GM18951 (cell line): Measurements from ENCODE around the gene CHRD.
"Not testable (repeated sequence)": the region's sequence is repeated elsewhere in the genome, so short reads cannot be mapped to it uniquely, and the experiment has no call there.

Experiments used
- POLR2A ChIP-seq: IDR thresholded peaks from 4 replicates; pipeline ENCODE4 v1.6.1; 2011; ENCODE audit warnings: mild to moderate bottlenecking; ENCODE audit not compliant: insufficient read length, insufficient read depth; ENCODE audit errors: extremely low read depth
- in situ Hi-C: fragments of 300-500 bp; cut with MboI; formaldehyde crosslinking; loops from one replicate; pipeline ENCODE4 v1.12.0; 2022; ENCODE audit warnings: low sequenced_read_pairs, mixed read lengths, inconsistent platforms; ENCODE audit not compliant: unreplicated experiment

CHRD gene

DNA sequence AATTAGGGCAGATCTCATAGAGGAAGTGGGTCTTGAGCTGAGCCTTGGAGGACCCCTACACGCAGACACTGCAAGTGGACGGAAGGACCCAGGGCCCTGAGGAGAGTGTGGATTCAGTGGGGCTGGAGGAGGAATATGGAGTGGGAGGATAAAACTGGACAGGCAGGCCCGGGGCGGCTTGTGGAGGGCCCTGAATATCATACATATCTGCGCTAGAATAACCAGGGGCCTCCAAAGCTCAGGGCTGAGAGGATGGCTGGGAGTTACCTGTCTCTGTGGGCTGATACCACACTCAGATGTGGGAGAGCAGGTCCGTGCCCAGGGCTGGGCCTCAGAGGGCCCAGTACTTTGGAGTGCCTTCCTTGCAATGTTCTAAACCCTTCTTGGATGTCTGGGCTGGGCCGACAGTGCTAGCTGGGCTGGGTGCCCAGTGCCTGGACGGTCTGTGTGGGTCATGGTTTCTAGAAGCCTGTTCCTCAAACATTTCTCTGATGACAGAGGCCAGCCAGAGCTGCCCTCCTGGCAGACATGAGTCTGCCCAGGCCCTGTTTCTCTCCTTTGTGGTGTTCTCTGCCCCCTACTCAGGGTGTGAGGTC, 29.6 kb downstream of the CHRD start:
- in situ Hi-C loops = no loop called here
- TF ChIP-seq POLR2A = no peak

DNA sequence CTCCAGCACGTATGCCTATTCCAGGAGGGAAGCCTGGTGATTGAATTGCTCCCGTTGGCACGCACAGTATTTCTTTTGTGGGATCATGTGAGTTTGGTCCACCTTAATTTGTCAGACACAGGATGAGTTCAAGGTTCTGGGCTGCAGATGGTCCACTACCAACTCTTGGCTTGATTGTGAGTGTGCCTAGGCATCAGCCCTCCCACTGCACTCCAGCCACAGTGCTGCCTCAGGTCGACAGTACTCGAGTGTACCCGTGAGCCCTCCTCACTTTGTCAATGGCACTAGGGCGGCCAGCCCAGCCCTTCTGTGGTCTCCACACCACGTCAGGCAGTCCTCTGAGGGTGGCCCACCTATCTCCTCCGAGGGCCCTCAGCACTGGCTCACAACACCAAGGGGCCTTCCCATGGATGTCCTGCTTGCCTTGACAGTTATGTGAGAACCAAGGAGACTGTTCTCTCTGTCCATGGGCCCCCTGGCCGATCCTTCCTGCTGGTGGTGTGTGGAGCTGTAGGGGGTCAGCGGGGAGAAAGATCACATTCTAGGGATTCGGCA, 30.2 kb downstream of the CHRD start:
- in situ Hi-C loops = no loop called here

DNA sequence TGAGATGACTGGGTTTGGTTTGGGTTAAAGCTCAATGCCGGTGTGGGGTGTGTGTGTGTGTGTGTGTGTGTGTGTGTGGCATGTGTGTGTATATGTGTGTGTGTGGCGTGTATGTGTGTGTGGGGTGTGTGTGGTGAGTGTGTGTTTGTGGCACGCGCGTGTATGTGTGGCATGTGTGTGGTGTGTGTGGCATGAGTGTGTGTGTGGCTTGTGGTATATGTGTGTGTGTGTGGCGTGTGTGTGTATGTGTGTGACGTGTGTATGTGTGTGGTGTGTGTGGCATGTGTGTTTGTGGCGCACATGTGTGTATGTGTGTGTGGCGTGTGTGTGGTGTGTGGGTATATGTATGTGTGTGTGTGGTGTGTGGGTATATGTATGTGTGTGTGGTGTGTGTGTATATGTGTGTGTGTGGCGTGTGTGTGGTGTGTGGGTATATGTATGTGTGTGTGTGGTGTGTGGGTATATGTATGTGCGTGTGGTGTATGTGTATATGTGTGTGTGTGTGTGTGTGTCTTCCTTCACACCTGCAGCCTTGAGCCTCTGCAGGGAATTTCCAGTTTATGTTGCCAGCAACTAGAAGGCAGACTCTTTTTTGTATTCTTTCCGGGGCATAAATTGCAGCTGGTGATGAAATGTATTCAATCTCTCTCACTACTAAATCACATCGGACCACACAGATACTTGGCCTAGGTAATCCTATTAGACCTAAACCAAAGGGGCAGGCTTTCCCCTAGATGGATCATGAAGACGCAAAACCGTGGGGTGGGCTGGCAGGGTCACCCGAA, 34.8 kb downstream of the CHRD start:
- in situ Hi-C loops = no loop called here
- TF ChIP-seq POLR2A = no peak

More for the DNA sequence above, 30.2 kb downstream of the CHRD start:
- no peak for TF ChIP-seq POLR2A

DNA sequence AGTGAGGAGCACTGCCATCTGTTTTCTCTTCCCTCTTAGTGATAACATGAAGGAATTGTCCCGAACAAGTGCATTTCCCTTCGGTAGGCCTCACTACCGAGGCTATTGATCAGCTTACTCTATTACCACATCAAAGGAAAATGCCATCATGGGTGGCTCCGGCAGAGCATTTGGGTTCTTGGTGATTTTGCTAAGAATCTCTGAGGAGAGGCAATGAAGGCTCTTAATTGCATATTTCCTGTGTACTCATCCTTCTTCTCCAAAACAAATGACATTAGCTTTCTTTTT, 35.3 kb downstream of the CHRD start:
- in situ Hi-C loops = no loop called here
- TF ChIP-seq POLR2A = no peak

DNA sequence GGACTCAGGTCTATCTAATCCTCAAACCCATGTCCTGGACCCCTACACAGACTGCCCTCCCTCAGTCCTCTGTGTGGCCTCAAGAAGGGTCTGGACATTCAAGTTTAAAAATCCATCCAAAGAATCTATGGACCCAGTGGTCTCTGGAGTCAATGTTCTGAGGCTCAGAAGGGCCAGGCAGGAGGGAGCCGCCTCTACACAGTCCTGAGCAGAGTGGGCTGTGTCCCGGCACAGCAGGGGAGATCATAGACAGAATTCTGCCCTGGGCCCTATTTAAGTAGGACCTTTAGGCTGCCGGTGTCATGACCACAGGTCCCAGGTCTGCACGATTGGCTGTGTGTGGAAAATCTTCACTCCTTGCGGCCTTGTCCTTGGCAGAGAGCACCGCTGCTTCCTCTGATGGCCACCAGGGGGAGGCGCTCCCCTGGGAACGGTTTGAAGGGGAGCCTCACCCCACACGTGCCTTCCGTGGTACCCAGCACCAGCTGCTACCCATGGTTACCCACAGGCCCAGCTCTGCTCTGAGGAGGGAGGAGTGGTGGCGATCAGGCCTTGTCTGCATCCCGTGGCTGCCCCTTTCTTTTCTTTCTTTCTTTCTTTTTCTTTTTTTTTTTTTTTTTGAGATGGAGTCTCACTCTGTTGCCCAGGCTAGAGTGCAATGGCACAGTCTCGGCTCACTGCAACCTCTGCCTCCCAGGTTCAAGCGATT, 37.9 kb downstream of the CHRD start:
- in situ Hi-C loops = no loop called here
- TF ChIP-seq POLR2A = no peak

DNA sequence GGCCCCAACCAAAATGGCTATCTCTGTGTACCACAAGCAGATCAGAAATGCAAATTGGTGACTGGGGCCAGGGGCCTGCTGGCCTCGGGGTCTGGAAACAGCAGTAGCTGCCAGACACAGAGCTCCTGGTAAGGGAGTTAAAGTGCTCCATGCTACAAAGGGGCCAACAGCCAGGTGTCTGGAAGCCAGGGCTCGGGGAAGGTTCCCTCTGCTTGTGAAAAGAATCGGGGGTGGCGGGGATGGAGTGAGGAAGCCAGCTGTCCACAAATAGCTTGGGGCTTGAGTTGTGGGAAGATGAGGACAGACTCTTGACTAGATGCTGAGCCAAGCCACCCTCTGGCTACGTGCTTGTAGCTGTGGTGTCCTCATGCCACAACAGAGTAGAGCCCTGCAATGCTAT, 39.3 kb downstream of the CHRD start:
- in situ Hi-C loops = no loop called here
- TF ChIP-seq POLR2A = no peak

DNA sequence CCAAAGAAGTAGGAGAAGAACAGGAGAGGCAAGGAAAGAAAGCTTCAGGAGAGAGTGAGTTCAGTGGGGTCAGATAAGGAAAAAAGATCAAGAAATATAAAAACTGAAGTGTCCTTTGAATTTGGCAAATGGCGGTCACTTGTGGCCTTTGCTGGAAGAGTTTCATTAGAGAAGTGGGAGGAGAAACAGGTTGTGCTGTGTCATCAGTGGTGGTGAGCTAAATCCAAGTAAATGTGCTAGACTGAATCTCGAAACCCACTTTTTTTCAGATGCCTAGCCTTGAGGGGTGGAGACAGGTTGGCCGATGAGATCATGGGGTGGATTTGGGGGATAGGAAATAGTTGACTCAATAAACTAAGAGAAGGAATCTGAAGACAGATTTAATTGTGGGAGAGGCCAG, 43.7 kb downstream of the CHRD start:
- in situ Hi-C loops = no loop called here
- TF ChIP-seq POLR2A = no peak

DNA sequence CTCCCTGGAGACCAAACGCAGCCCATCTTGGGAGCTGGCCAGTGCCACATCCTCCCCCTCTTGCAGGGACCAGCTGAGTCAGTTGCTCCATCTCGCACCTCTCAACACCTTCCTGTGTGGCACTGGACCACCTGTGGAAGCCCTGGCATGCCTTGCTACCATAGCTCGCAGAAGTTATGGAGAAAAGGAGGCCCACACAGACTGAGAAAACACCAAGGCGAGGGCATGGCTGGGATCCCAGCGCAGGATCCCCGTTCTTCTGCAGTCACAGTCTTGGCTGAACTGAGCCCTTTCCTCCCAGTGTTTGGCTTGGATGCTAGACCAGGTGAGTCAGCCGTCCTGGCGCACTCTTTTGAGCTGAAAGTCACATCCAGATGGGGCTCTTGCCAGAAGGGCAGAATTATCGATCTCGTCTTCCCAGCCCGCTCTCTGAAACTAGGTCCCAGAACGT, 46.9 kb downstream of the CHRD start:
- in situ Hi-C loops = no loop called here

DNA sequence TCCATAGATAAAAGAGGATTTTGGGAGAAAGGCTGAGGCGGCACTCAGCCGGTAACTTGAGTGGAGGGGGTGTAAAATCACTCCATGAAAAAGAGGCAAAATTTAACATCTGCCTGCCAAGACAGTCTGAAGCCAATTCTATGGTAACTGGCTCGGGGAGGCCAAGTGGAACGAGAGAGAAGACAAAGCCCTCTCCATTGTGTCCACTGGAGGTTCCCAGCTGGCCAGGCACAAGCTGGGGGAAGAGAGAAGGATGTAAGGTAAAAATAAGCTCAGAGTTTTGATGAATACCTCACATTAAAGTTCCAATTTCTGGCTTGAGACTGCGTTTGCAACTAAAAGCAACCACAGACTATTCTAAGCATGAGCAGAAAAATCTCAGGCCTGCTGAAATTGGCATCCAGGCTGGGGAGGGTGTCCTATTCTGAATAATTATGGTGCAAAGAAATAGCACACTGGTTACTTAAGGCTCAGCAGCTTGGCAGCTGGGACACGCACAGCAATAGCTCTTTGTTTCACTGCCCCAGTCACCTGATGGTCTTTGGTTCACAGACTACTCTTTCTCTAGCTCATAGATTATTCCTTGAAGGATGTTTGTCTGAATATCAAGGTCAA, 48.8 kb downstream of the CHRD start:
- no peak for TF ChIP-seq POLR2A
- in situ Hi-C loops = no loop called here

More for the DNA sequence above, 46.9 kb downstream of the CHRD start:
- TF ChIP-seq POLR2A = no peak

DNA sequence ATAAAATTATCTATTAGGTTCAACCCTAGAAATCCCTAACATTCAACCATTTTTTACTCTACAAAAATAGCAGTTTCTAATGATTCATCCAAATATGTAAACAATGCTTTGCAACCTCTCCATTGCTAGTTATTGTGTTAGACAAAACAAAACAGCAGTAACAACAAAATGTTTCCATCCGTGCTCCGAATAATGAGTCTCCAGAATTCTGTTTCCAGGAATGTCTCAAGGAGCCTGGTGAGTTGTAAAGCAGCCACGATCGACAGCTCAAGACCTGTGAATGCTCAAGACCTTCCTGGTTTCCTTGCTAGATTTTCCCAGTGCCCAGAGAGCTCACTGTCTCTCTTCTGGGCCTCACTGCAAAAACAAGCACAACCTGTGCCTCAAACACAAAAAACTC, 49.9 kb downstream of the CHRD start:
- in situ Hi-C loops = no loop called here
- no peak for TF ChIP-seq POLR2A

DNA sequence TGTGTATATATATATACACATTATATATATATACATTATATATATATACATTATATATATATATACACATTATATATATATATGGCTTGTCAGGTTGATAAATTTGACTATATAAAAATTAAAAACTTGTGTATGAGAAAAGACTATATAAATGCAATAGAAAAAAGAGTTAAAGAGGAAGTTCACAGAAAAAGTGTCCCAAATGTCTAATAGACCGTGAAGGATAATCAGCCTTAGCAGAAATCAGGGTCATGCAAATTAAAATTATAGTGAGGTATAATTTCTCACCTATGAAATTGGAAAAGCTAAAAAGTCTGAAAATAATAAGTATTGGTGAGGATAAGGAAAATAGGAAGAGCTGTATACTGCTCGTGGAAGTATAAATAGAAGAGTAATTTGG, 51.1 kb downstream of the CHRD start:
- in situ Hi-C loops = no loop called here
- TF ChIP-seq POLR2A = no peak

DNA sequence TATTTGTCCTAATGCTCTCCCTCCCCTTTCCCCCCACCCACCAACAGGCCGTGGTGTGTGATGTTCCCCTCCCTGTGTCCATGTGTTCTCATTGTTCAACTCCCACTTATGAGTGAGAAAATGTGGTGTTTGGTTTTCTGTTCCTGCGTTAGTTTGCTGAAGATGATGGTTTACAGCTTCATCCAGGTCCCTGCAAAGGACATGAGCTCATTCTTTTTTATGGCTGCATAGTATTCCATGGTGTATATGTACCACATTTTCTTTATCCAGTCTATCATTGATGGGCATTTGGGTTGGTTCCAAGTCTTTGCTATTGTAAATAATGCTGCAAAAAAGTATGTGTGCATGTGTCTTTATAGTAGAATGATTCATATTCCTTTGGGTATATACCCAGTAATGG, 53.3 kb downstream of the CHRD start:
- in situ Hi-C loops = not testable (repeated sequence)

DNA sequence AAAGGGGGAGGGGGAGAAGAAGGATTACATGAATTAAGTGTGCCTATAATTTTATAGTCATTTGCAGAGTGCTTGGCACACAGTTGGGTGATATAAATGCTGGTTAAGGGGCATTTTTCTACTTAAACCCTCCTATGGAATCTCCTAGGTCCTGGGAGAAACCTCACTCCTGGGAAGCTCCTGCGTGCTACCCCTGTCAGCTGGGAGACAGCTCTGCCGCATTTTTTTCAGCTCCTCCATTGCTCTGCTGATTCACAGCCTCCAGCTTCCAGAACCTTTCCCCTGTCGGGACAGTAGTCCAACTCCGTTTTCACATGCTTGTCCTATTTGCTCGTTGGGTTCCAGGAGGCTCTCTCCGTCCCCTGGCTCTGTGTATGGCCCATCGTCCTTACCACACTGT, 59.2 kb downstream of the CHRD start:
- TF ChIP-seq POLR2A = no peak
- in situ Hi-C loops = no loop called here
